Activated T-helper 9 cell treated with anti-CD3 and anti-CD28 coated beads, Interleukin-2, amount 50 U/mL, for 16 hours (primary cell): ENCODE data around the gene GLRX5.

Experiments used
- DNase-seq: peaks from one replicate; pipeline ENCODE4 v3.0.0-alpha.2; 2020; ENCODE audit warnings: low read depth

Gene GLRX5

GRCh38 chr14:95518045-95518751 is 16.7 kb upstream of the GLRX5 start:
- DNase-seq = no peak

DNA sequence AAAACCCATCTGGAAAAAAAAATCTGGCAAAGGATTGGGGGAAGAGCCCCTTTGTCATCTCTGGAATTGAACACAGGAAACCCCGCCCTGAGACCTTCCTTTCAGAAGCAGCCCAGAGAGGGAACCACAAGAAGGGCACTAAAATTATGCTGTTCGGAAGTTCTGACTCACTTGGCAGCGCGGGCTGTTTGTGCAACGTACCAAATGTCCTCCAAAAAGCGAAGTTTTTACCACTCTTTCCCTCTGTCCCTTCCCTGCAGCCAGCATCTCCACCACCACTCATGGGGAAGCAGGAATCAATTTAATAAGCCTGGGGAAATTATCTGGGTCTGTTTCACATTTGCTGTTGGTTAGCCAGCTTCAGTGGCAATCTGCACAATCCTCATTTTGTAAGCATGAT is 15.2 kb upstream of the GLRX5 start:
- peak; percentile 57 for DNase-seq

DNA sequence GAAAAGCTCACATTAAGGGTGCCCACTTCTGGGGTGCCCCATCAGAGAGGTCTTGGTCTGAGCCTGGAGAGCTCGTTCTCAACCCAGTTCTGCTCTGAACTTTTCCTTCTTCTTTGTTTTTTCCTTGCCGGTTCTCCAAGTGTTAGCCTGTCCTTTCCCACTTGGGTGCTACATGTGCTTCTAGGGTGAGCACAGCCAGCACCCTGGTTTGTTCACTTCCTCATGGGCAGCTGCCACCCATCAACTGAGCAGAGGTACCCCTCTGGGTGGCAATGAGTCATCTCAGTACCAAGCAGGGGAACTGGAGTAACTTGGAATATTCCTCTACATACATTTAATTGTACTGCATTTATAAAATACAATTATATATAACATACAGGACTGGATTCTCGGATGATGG is 14.5 kb upstream of the GLRX5 start:
- no peak for DNase-seq

- DNase-seq = no peak
Measured at GRCh38 chr14:95521001-95521400, 13.8 kb upstream of the GLRX5 start.

- DNase-seq = no peak
Measured at GRCh38 chr14:95522116-95522515, 12.7 kb upstream of the GLRX5 start.

GRCh38 chr14:95522556-95522955 is 12.3 kb upstream of the GLRX5 start:
- no peak for DNase-seq

DNA sequence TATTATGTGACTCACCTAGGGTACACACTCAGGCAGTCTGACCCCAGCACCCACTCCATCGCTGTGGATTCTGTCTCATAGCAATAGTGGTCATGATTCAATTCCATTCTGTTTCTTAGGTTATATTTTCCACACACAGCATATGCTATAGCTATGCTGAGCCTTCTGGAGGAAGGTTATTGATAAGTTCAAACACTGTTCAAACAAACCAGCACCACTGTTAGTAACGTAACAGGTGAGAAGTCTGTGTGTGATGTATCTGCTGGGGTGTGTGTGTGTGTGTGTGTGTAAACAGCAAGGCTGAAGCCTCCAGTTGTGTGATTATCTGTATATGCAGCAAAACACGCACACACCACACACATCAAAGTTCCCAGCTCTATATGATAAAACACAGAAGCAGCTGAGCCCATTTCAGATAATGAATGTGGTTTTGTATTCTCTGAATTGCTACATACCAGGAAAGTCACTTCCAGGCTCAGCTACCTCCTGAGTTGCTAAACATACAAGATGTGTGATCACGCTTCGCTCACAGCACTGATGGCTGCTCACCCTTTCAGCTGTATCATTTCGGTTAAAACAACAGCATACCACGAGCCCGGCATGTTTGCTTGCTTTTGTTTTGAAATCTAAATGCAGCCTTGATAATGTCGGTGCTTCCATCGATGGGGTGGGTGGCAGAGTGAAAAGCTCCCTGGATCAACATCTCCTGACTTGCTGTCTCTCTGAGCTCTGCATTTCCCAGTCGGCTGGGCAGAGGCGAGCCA is 11.6 kb upstream of the GLRX5 start:
- DNase-seq = no peak

- no peak for DNase-seq
Measured at GRCh38 chr14:95523815-95524448, 10.9 kb upstream of the GLRX5 start.

GRCh38 chr14:95524706-95525512 is 9.9 kb upstream of the GLRX5 start:
- no peak for DNase-seq

DNA sequence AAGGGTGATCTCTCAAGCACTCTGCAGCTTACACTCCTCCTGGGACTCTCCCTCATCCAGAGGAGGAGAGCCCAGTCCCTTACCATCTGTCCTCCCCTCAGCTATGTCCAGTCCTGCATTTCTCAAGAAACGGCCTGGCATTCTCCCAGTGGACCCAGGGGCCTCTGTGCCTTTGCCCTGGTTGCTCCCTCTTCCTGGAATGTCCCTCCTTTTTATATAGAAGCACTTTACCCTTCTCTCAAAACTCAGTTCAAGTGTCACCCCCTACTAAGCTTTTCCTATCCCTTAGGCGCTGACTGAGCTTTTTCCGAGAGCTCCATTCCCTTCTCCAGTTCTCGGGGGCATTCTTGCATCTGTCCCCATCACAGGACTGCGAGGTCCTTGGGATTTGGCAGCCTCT is 8.9 kb upstream of the GLRX5 start:
- DNase-seq = no peak

DNA sequence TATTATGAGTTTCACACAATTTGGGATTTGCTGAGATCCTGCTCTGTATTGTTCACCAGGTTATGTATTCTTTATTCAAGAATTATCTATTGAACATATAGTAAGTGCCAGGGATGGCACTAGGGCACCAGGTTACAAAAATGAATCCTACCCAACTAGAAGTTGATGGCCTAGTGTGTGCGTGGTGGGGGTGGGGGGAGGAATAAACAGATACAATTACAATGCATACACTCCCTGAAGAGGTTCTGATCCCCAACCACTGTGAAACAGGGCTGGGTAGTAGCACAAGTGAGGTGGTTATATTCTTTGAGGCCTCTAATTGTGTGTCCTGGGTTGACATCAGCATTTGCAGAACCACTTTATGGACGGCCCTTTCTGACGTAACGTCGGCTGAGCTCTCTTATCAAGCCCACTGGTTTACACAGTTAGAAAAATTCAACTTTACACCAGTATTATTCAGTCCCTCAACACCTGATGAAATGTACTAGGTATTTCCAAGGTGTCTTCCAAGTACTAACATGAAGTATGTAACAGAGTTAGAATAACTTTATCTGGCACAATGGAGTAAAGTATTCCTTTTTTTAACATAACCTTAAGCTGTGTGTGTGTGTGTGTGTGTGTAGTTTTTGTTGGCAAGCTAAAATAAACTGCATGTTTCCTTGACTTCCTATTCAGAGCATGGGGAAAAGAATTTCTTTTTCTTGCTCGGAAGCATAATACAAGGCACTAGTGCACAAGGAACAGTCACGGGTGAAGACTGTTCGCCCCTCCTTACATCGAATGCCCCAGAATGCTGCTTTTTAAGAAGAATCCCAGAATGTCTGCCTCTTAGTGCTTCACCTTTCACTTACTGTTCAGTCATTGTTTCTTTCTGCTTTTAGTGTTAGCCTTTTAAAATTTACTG is 8.1 kb upstream of the GLRX5 start:
- DNase-seq = no peak

- no peak for DNase-seq
Measured at GRCh38 chr14:95527387-95528002, 7.4 kb upstream of the GLRX5 start.

DNA sequence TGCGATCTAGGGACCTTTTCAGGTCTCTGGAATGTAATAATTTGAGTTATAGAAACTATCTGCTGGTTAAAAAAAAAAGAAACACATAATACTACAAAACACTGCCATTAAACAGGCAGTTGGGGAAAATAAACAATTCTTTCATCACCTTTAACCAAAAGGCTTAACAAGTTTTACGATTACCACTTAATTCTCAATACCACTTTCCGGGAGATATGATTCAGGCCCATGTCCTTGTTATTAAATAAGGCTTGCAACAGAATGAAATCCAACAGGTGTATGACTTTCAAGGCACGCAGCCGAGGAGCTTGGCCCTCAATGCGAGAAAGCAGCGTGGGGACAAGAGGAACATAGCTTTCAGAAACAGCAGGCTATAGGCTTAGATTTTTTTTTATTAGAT is 5.6 kb upstream of the GLRX5 start:
- no peak for DNase-seq

- DNase-seq = no peak
Measured at GRCh38 chr14:95530473-95531276, 4.2 kb upstream of the GLRX5 start.

GRCh38 chr14:95531473-95531872 is 3.4 kb upstream of the GLRX5 start:
- no peak for DNase-seq

- no peak for DNase-seq
Measured at GRCh38 chr14:95531969-95532368, 2.9 kb upstream of the GLRX5 start.

GRCh38 chr14:95533391-95533821 is 1.4 kb upstream of the GLRX5 start:
- no peak for DNase-seq

- no peak for DNase-seq
Measured at GRCh38 chr14:95533822-95534221, 1.0 kb upstream of the GLRX5 start.

- DNase-seq = no peak
Measured at GRCh38 chr14:95535226-95536021, 574 bp downstream of the GLRX5 start.
